H1 (cell line): Measurements from ENCODE around the gene SLC25A47. TPM values are rescaled to one million over a fixed set of nuclear protein-coding genes. Genes with fewer than 3 reads are reported as not detected.

Experiments used
- CTCF ChIA-PET: fragments of 300-600 bp; sonication (Branson Sonifier 250); formaldehyde crosslinking; loops from one replicate; lab custom pipeline; 2021; ENCODE audit not compliant: partially characterized antibody; lab: Charles Lee
- POLR2A ChIA-PET: fragments of 300-600 bp; sonication (Branson Sonifier 250); formaldehyde crosslinking; loops from one replicate; lab custom pipeline; 2021; ENCODE audit warnings: inconsistent platforms; ENCODE audit not compliant: partially characterized antibody; lab: Charles Lee
- DNase-seq, 2 experiments: peaks; one replicate each; pipeline versions ENCODE4 v3.0.0 to v3.0.0-alpha.2; 2010 to 2022; ENCODE audit warnings: low spot score in 2 of 2, low read depth in 1 of 2, mixed read lengths in 1 of 2
- FAIRE-seq: peaks from 2 replicates; lab custom pipeline; 2011; peaks lifted over from hg19 to GRCh38; lab: Jason Lieb, UNC
- H2AFZ ChIP-seq: 2 replicates; pipeline ENCODE4 v1.8.1; 2012; ENCODE audit warnings: low read length, inconsistent platforms
- H2AK5ac ChIP-seq: 2 replicates; pipeline ENCODE4 v1.6.1; 2013; ENCODE audit warnings: low read depth, low read length
- H2BK120ac ChIP-seq: replicated peaks from 2 replicates; pipeline ENCODE3; 2013; ENCODE audit warnings: low read depth, low read length, inconsistent platforms
- H2BK12ac ChIP-seq: 2 replicates; pipeline ENCODE4 v1.6.1; 2013; ENCODE audit warnings: low read depth, low read length
- H2BK15ac ChIP-seq: 2 replicates; pipeline ENCODE4 v1.6.1; 2013; ENCODE audit warnings: low read length
- H2BK20ac ChIP-seq: 2 replicates; pipeline ENCODE4 v1.6.1; 2013; ENCODE audit warnings: low read length
- H2BK5ac ChIP-seq: 2 replicates; pipeline ENCODE4 v1.6.1; 2013; ENCODE audit warnings: low read depth, low read length
- H3K14ac ChIP-seq: 2 replicates; pipeline ENCODE4 v1.6.1; 2013; ENCODE audit warnings: inconsistent platforms; ENCODE audit not compliant: insufficient read length
- H3K18ac ChIP-seq: 2 replicates; pipeline ENCODE4 v1.6.1; 2013; ENCODE audit warnings: low read length; ENCODE audit errors: extremely low read depth
- H3K23ac ChIP-seq: 2 replicates; pipeline ENCODE4 v1.6.1; 2013; ENCODE audit warnings: inconsistent platforms; ENCODE audit not compliant: insufficient read length
- H3K23me2 ChIP-seq: 2 replicates; pipeline ENCODE4 v1.6.1; 2013; ENCODE audit warnings: low read depth, low read length
- H3K27ac ChIP-seq: 2 replicates; pipeline ENCODE4 v1.6.1; 2011; ENCODE audit warnings: low read depth, low read length, inconsistent platforms
- H3K27me3 ChIP-seq, 4 experiments: replicated peaks in 1 of 4; 1 replicate in 1 of 4; 2 replicates in 3 of 4; pipeline versions ENCODE4 v1.6.1 to v1.8.1; 2011 to 2013; ENCODE audit warnings: low read length in 3 of 4, mild to moderate bottlenecking in 3 of 4, inconsistent platforms in 2 of 4, mixed read lengths in 2 of 4, moderate library complexity in 1 of 4; ENCODE audit not compliant: control insufficient read depth in 3 of 4, insufficient read depth in 3 of 4; ENCODE audit errors: extremely low read depth in 1 of 4
- H3K36me3 ChIP-seq, 4 experiments: 2 replicates each; pipeline versions ENCODE4 v1.6.1 to v1.8.1; 2011 to 2013; ENCODE audit warnings: mild to moderate bottlenecking in 4 of 4, low read length in 3 of 4, moderate library complexity in 2 of 4, control low read depth in 1 of 4, inconsistent platforms in 1 of 4; ENCODE audit not compliant: insufficient read depth in 4 of 4, control insufficient read depth in 2 of 4
- H3K4ac ChIP-seq: replicated peaks from 2 replicates; pipeline ENCODE3; 2013; ENCODE audit warnings: low read length, low read depth, mixed read lengths, inconsistent platforms; ENCODE audit not compliant: insufficient read length
- H3K4me1 ChIP-seq, 4 experiments: replicated peaks in 1 of 4; 1 replicate in 1 of 4; 2 replicates in 3 of 4; pipeline versions ENCODE4 v1.6.1 to v1.8.1; 2011 to 2013; ENCODE audit warnings: low read length in 3 of 4, inconsistent platforms in 2 of 4, mixed read lengths in 1 of 4; ENCODE audit not compliant: insufficient read depth in 4 of 4, control insufficient read depth in 3 of 4
- H3K4me2 ChIP-seq, 2 experiments: 2 replicates each; pipeline versions ENCODE4 v1.6.1 to v1.8.1; 2011 to 2013; ENCODE audit warnings: low read depth in 2 of 2, low read length in 2 of 2, control low read depth in 1 of 2, inconsistent platforms in 1 of 2, mild to moderate bottlenecking in 1 of 2; ENCODE audit not compliant: insufficient read depth in 1 of 2
- H3K4me3 ChIP-seq, 4 experiments: fragments of 200-600, 300-600 bp in 1 of 4; sonication (generic), shearing (Covaris generic), sonication (Bioruptor Twin) in 1 of 4; 2 replicates each; pipeline versions ENCODE4 v1.5.1 to v1.8.1; 2011 to 2016; ENCODE audit warnings: low read length in 4 of 4, low read depth in 3 of 4, control low read depth in 2 of 4, inconsistent platforms in 2 of 4, mild to moderate bottlenecking in 2 of 4, mixed read lengths in 1 of 4, moderate library complexity in 1 of 4; ENCODE audit not compliant: insufficient read depth in 2 of 4; ENCODE audit errors: extremely low read depth in 1 of 4
- H3K56ac ChIP-seq: replicated peaks from 2 replicates; pipeline ENCODE3; 2013; ENCODE audit warnings: low read depth, mild to moderate bottlenecking, mixed read lengths, low read length, inconsistent platforms; ENCODE audit not compliant: insufficient read length
- H3K79me1 ChIP-seq: 2 replicates; pipeline ENCODE4 v1.6.1; 2013; ENCODE audit warnings: low read depth, low read length, control low read depth
- H3K79me2 ChIP-seq, 2 experiments: 2 replicates each; pipeline versions ENCODE4 v1.6.1 to v1.8.1; 2012 to 2013; ENCODE audit warnings: low read length in 2 of 2, mild to moderate bottlenecking in 2 of 2, inconsistent platforms in 1 of 2; ENCODE audit not compliant: insufficient read depth in 2 of 2, control insufficient read depth in 1 of 2
- H3K9ac ChIP-seq, 4 experiments: replicated peaks in 1 of 4; 1 replicate in 1 of 4; 2 replicates in 3 of 4; pipeline versions ENCODE4 v1.6.1 to v1.8.1; 2011 to 2013; ENCODE audit warnings: low read depth in 3 of 4, low read length in 3 of 4, control low read depth in 2 of 4, mild to moderate bottlenecking in 2 of 4, moderate library complexity in 2 of 4, inconsistent platforms in 1 of 4; ENCODE audit errors: extremely low read depth in 1 of 4
- H3K9me3 ChIP-seq, 2 experiments: 2 replicates each; pipeline versions ENCODE4 v1.6.1 to v1.8.1; 2012 to 2013; ENCODE audit warnings: mild to moderate bottlenecking in 2 of 2, moderate library complexity in 2 of 2, control low read depth in 1 of 2, inconsistent platforms in 1 of 2, low read depth in 1 of 2, low read length in 1 of 2, mixed read lengths in 1 of 2; ENCODE audit not compliant: insufficient read depth in 2 of 2
- H4K20me1 ChIP-seq, 2 experiments: replicated peaks in 1 of 2; 2 replicates each; pipeline versions ENCODE3 to v1.8.1; 2011 to 2013; ENCODE audit warnings: inconsistent platforms in 2 of 2, low read length in 2 of 2, mild to moderate bottlenecking in 1 of 2; ENCODE audit not compliant: insufficient read depth in 2 of 2, control insufficient read depth in 1 of 2
- H4K5ac ChIP-seq: 2 replicates; pipeline ENCODE4 v1.6.1; 2013; ENCODE audit warnings: low read length, low read depth, mixed read lengths, inconsistent platforms; ENCODE audit not compliant: insufficient read length
- H4K8ac ChIP-seq: 2 replicates; pipeline ENCODE4 v1.8.0; 2013; ENCODE audit warnings: mild to moderate bottlenecking, moderate library complexity, low read length, inconsistent platforms; ENCODE audit not compliant: insufficient read depth; ENCODE audit errors: extremely low read depth
- H4K91ac ChIP-seq: replicated peaks from 2 replicates; pipeline ENCODE3; 2013; ENCODE audit warnings: low read length, mixed read lengths, inconsistent platforms; ENCODE audit not compliant: insufficient read length
- EZH2 ChIP-seq: fragments of 200-600 bp; sonication (generic); IDR thresholded peaks from 2 replicates; pipeline ENCODE4 v1.7.1; 2012; ENCODE audit warnings: low read depth, mild to moderate bottlenecking, moderate library complexity, low read length, inconsistent platforms; ENCODE audit not compliant: severe bottlenecking
- PHF8 ChIP-seq: fragments of 200-600 bp; sonication (generic); conservative IDR thresholded peaks from 2 replicates; pipeline ENCODE4 v1.7.1; 2012; ENCODE audit warnings: low read depth, mild to moderate bottlenecking, inconsistent platforms, low read length, moderate library complexity
- WGBS, 2 experiments: shearing (Covaris generic) in 1 of 2; methylation state at CpG; one replicate each; pipeline versions ENCODE4 v1.1.6 to v1.1.7; 2013 to 2015; ENCODE audit warnings: low lambda C conversion rate in 2 of 2, mixed read lengths in 2 of 2, inconsistent platforms in 1 of 2, low coverage in 1 of 2, missing lambda C conversion rate in 1 of 2; ENCODE audit not compliant: insufficient replicate concordance in 2 of 2, insufficient coverage in 1 of 2, insufficient read length in 1 of 2; ENCODE audit errors: extremely low coverage in 1 of 2, missing lambda C conversion rate in 1 of 2; 5-methylcytosine and 5-hydroxymethylcytosine counted together
- polyA plus RNA-seq, 7 experiments: library from polyadenylated mRNA; depleted of rRNA in 3 of 7; stranded (reverse) in 5 of 7; unstranded in 2 of 7; fragments of >200 nt in 5 of 7; fragments of 200-250 nt in 2 of 7; gene quantifications; 1 replicate in 5 of 7; 2 replicates in 1 of 7; 4 replicates in 1 of 7; pipeline versions ENCODE4 v1.2.1 to v1.2.3, GENCODE V29; 2011 to 2013; ENCODE audit warnings: missing spikeins in 2 of 7, mixed read lengths in 2 of 7
- total RNA-seq: library from RNA; stranded (reverse); fragmentation: NEBNext Ultra II Directional; extraction: Animal tissue kit (Norgen Biotek cat#: 25700); gene quantifications from 2 replicates; pipeline ENCODE4 v1.2.1, GENCODE V29; 2021

The SLC25A47 gene
- total and polyA plus RNA-seq, 2 of the 8 experiments (the other 6 are each of a cell fraction or from before 2014, with no cell fraction given) = not detected

DNA sequence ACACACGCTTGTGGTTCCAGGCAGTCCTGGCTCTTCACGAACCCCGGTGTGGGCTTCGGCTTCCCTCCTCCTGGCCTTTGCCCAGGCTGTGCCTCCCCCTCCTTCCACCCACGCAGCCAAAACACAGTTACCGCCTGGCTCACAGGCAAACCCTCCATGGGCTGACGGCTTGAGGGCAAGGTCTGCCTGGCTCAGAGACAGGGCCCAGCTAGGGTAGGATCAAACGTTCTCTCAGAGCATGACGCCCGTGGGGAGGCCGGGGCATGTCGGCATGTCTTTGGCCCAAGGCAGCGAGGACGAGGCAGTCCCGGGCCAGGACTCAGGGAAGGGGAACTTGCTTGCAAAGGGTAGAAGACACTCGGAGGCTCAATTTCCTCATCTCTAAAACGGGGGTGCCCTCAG lies 2.1 kb downstream of the SLC25A47 start:
- ChIA-PET POLR2A (interaction anchor here (1.9 kb wide), 1 partner anchor 10 kb away, joined by 6 read pairs; no protein-coding TSS in a partner anchor), CTCF (no interaction called here)
- no peak for FAIRE-seq

More for the DNA sequence above, 2.1 kb downstream of the SLC25A47 start:
- H2BK5ac ChIP-seq = no peak overlapping the region
- no peak overlapping the region for H2AFZ ChIP-seq
- no peak for DNase-seq
- 89% methylated on average over 15 of the region's 17 CpGs; no CpG with 5 or more reads in 1 of the 2 experiments for WGBS, 2 experiments
- H3K4me1 ChIP-seq = peaks cover 0 to under 1% (median 0%) of the 10 kb centered on the region in 4 experiments; a peak in 1 of 7 replicates
- TF ChIP-seq EZH2 (no peak), PHF8 (no peak)
- TF ChIP-seq, all 59 proteins: peak for 0
- Histone ChIP-seq H3K36me3 (no peaks in the 10 kb centered on the region), H4K8ac (peak overlapping the region; percentile 43), H3K79me2 (no peaks in the 10 kb centered on the region), H3K56ac (no peak overlapping the region), H3K9me3 (no peaks in the 10 kb centered on the region), H3K27me3 (no peaks in the 10 kb centered on the region), H2BK20ac (no peak overlapping the region), H3K14ac (no peak overlapping the region), H3K23ac (no peak overlapping the region), H2BK15ac (no peak overlapping the region), H4K91ac (no peak overlapping the region), H3K18ac (no peak overlapping the region), H2AK5ac (no peak overlapping the region), H2BK120ac (no peak overlapping the region), H4K5ac (no peak overlapping the region), H3K4ac (no peak overlapping the region), H3K9ac (no peak overlapping the region), H3K79me1 (no peaks in the 10 kb centered on the region), H2BK12ac (no peak overlapping the region), H4K20me1 (no peaks in the 10 kb centered on the region), H3K4me2 (no peak overlapping the region), H3K27ac (no peak overlapping the region), H3K4me3 (no peak overlapping the region), H3K23me2 (no peaks in the 10 kb centered on the region; the same call in 1 of the 2 replicates)
